Measurements from ENCODE around the gene UBE4A. TPM values are rescaled to one million over a fixed set of nuclear protein-coding genes. Genes with fewer than 3 reads are reported as not detected.

Gene UBE4A
- total RNA-seq, 2 experiments from 2014 or later: 40.1 to 43.0 TPM

GRCh38 chr11:118334745-118335144 lies 24.7 kb upstream of the UBE4A start:
- POLR2A ChIA-PET: interaction anchor here (0.6 to 1.7 kb wide), 5 partner anchors 8 to 25 kb away, joined by 3 to 5 read pairs (median 3); partner anchors contain the start of genes CD3D and UBE4A
- H3K36me3 ChIP-seq (ENCODE audit: insufficient read depth, low read length): peaks cover 28% of the 10 kb centered on the region
- no peaks in the 10 kb centered on the region for H3K27me3 ChIP-seq (ENCODE audit: control insufficient read depth in 1 of 2, insufficient read depth in 2 of 2, low read length in 2 of 2)
- no peak overlapping the region for H3K4me3 ChIP-seq (ENCODE audit: low read length)
- Mint-ChIP-seq H3K27me3 (no peaks in the 10 kb centered on the region), H3K9me3 (no peaks in the 10 kb centered on the region), H3K4me3 (peak overlapping the region; percentile 50), H3K4me1 (ENCODE audit: low read depth) (peaks cover 54% of the 10 kb centered on the region), H3K36me3 (ENCODE audit: low read depth) (peaks cover 39% of the 10 kb centered on the region), H3K27ac (peak overlapping the region; percentile 98)
- DNase-seq: peak in 3 of 14 experiments; percentile 53 to 74 (median 57)
- H3K9me3 ChIP-seq (ENCODE audit: control insufficient read depth in 1 of 2, insufficient read depth in 1 of 2, low read length in 2 of 2): no peaks in the 10 kb centered on the region
- intact Hi-C loops (cut with DNase I, micrococcal nuclease): no loop called here
- peak; percentile 19 for ATAC-seq (ENCODE audit: poor library complexity)
- CTCF ChIA-PET: interaction anchor here (2.7 kb wide), 1 partner anchor 39 kb away, joined by 13 read pairs; no protein-coding TSS in a partner anchor
- H3K4me1 ChIP-seq (ENCODE audit: insufficient read depth, low read length): peaks cover 53% of the 10 kb centered on the region
- H3K27ac ChIP-seq (ENCODE audit: low read depth in 1 of 2, low read length in 2 of 2): peak overlapping the region; percentile 57 to 65
- no peak for TF ChIP-seq CTCF (IDR thresholded peaks at IDR 0.05)

GRCh38 chr11:118338637-118339061 lies 20.8 kb upstream of the UBE4A start:
- Mint-ChIP-seq H3K4me3 (peak overlapping the region; percentile 97), H3K4me1 (ENCODE audit: low read depth) (peaks cover 70% of the 10 kb centered on the region), H3K9me3 (no peaks in the 10 kb centered on the region), H3K27me3 (no peaks in the 10 kb centered on the region), H3K36me3 (ENCODE audit: low read depth) (peaks cover 60% of the 10 kb centered on the region), H3K27ac (peak overlapping the region; percentile 98)
- peaks cover 38% of the 10 kb centered on the region for H3K36me3 ChIP-seq (ENCODE audit: insufficient read depth, low read length)
- H3K4me3 ChIP-seq (ENCODE audit: low read length): peak overlapping the region; percentile 86
- no peak for TF ChIP-seq CTCF (IDR thresholded peaks at IDR 0.05)
- DNase-seq (peak; percentile 61 to 96 (median 86)), ATAC-seq (ENCODE audit: poor library complexity) (peak; percentile 66)
- H3K4me1 ChIP-seq (ENCODE audit: insufficient read depth, low read length): peaks cover 62% of the 10 kb centered on the region
- no peaks in the 10 kb centered on the region for H3K27me3 ChIP-seq (ENCODE audit: control insufficient read depth in 1 of 2, insufficient read depth in 2 of 2, low read length in 2 of 2)
- intact Hi-C loops (cut with DNase I, micrococcal nuclease): no loop called here
- H3K27ac ChIP-seq (ENCODE audit: low read depth in 1 of 2, low read length in 2 of 2): peak overlapping the region; percentile 90
- no peaks in the 10 kb centered on the region for H3K9me3 ChIP-seq (ENCODE audit: control insufficient read depth in 1 of 2, insufficient read depth in 1 of 2, low read length in 2 of 2)
- ChIA-PET POLR2A (interaction anchor here (0.6 to 2.9 kb wide), 7 partner anchors 9 to 112 kb away, joined by 3 to 12 read pairs (median 3); partner anchors contain the start of gene UBE4A), CTCF (interaction anchor here (1.0 to 2.5 kb wide), 7 partner anchors 9 to 122 kb away, joined by 3 to 13 read pairs (median 5); partner anchors contain the start of genes CD3E and MPZL2)

GRCh38 chr11:118339281-118339961 lies 20.0 kb upstream of the UBE4A start:
- H3K27ac ChIP-seq (ENCODE audit: low read depth in 1 of 2, low read length in 2 of 2): peak overlapping the region; percentile 90
- CTCF ChIA-PET: interaction anchor here (1.0 to 2.5 kb wide), 8 partner anchors 8 to 123 kb away, joined by 3 to 13 read pairs (median 4); partner anchors contain the start of genes CD3E and MPZL2

More at GRCh38 chr11:118339281-118339961, 20.0 kb upstream of the UBE4A start:
- TF ChIP-seq CTCF (IDR thresholded peaks at IDR 0.05): no peak
- peaks cover 71% of the 10 kb centered on the region for H3K4me1 Mint-ChIP-seq (ENCODE audit: low read depth)
- DNase-seq (peak in 5 of 14 experiments; percentile 12 to 57 (median 46)), ATAC-seq (ENCODE audit: poor library complexity) (no peak)
- no peaks in the 10 kb centered on the region for H3K9me3 ChIP-seq (ENCODE audit: control insufficient read depth in 1 of 2, insufficient read depth in 1 of 2, low read length in 2 of 2)
- no peaks in the 10 kb centered on the region for H3K27me3 ChIP-seq (ENCODE audit: control insufficient read depth in 1 of 2, insufficient read depth in 2 of 2, low read length in 2 of 2)
- no peaks in the 10 kb centered on the region for H3K9me3 Mint-ChIP-seq
- intact Hi-C loops (cut with DNase I, micrococcal nuclease): no loop called here
- peak overlapping the region; percentile 97 for H3K4me3 Mint-ChIP-seq
- H3K27me3 Mint-ChIP-seq: no peaks in the 10 kb centered on the region
- peak overlapping the region; percentile 98 for H3K27ac Mint-ChIP-seq
- H3K36me3 Mint-ChIP-seq (ENCODE audit: low read depth): peaks cover 66% of the 10 kb centered on the region
- peaks cover 65% of the 10 kb centered on the region for H3K4me1 ChIP-seq (ENCODE audit: insufficient read depth, low read length)
- H3K4me3 ChIP-seq (ENCODE audit: low read length): peak overlapping the region; percentile 86
- POLR2A ChIA-PET: interaction anchor here (0.8 to 2.9 kb wide), 12 partner anchors 8 to 125 kb away, joined by 3 to 12 read pairs (median 4); partner anchors contain the start of genes JAML and UBE4A
- peaks cover 38% of the 10 kb centered on the region for H3K36me3 ChIP-seq (ENCODE audit: insufficient read depth, low read length)
